ACHN (cell line): ENCODE results near the gene ERN1.

Source experiments
- DNase-seq: peaks from one replicate; pipeline ENCODE4 v3.0.0-alpha.2; 2015
- in situ Hi-C: cut with HindIII; loops from 2 replicates; pipeline ENCODE4 v1.10.0; 2017; ENCODE audit warnings: low sequenced_read_pairs, low pct_ligation_motif_present, low pct_unique_long_range_greater_than_20kb

The ERN1 gene

GRCh38 chr17:64097196-64097936 is 32.6 kb downstream of the ERN1 start:
- no peak for DNase-seq
- in situ Hi-C loops: no loop called here

GRCh38 chr17:64096037-64096436 is 33.9 kb downstream of the ERN1 start:
- in situ Hi-C loops: no loop called here
- no peak for DNase-seq

DNA sequence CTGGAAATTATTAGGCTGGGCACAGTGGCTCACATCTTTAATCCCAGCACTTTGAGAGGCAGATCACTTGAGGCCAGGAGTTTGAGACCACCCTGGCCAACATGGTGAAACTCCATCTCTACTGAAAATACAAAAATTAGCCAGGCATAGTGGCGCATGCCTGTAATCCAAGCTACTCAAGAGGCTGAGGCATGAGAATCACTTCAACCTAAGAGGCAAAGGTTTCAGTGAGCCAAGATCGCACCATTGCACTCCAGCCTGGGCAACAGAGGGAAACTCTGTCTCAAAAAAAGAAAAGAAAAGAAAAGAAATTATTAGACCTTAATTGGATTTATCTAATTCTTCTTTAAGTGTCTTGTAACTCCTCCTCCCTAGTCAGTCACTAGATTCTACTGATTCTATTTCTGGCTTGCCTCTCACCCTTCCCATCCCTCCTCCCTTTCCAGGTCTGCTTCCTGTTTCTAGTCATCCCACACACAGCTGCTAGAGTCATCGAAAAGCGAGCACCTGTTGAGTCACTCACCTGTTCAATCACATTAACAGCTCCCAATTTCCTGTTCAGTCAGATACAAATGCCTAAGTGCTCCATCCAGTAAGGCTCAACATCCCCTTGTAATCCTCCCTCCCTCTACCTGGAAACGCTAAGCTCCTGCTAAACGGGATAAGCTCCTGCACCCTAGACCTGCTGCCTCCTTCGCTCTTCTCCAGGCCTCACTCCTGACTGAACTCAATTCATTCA is 34.6 kb downstream of the ERN1 start:
- DNase-seq: no peak
- in situ Hi-C loops: no loop called here

- in situ Hi-C loops: no loop called here
- DNase-seq: no peak
Observed at GRCh38 chr17:64094412-64094811, 35.5 kb downstream of the ERN1 start.

DNA sequence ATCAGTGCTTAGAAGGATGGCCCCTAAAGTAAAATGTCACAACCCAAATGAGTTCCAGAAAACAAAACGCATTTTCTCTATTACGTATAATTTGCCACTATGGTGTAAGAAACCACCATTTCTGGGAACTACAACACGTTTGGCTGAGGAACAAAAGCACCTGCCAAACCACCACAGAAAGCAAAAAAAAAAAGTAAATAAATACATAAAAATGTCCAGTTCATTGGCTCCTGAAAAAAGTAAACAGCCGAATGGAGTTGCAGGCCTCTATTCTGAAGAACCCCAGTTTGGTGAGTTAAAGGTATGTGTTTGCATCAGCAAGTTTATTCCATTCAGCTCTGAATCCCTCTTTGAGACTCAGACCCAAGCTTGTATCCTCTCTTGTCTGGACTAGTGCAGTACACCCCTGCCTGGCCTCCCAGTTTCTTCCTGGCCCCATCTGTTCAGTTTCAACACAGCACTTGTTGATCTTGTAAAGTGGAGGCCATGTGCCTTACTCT is 36.9 kb downstream of the ERN1 start:
- in situ Hi-C loops: no loop called here
- DNase-seq: no peak

DNA sequence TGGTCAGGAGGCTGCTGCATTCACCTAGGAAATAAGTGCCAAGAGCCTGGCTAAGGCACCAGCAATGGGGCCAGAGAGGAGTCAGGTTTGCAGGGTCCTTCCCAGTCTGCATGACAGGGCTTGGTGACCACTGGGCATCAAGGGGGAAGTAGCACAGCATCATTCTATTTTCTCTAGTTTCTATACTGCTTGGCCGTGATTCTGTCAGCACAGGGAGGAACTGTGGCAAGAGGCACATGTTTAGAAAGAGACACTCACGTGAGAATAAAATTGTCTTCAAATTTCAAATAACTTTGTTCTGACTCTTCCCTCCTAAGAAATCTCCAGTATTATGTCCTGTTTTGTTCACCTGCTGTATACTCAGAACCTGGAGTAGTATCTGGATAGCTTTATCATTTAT is 37.8 kb downstream of the ERN1 start:
- no peak for DNase-seq
- in situ Hi-C loops: no loop called here

DNA sequence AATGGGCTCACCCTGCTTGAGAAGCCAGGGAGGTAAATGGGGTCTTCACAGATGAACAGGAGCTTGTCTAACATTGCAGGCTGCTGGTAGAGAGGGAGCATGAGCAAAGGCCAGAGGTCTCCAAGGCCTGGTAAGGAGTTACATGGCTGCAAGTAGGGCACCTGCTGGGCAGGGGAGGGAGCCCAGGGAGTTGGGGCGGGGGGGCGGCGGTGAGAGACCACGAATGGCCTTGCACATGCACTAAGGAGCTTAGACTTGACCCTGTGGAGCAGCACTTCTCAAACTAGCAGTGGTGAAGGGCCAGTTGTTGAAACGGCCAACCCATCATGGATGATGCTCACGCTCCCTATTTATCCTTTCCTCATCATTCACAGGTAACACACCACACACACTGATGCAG is 38.4 kb downstream of the ERN1 start:
- no peak for DNase-seq
- in situ Hi-C loops: no loop called here

DNA sequence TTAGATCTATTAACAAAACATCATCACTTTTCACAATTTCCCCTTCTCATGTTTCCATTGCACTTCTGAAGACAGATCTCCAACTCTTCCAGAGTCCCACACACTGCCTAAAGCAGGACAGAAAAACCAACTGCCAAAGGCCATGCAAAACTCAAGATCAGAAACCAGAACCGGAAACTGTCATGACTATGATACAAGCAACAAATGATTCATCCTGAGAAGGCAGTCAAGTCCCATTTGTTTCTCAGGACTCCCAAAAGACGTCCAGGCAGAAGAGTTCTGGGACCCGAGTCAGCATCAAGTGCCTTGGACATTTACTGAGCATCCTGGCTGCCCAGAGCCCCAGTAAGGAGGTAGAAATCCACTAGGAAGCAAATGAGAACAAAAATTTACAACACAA is 38.8 kb downstream of the ERN1 start:
- DNase-seq: no peak
- in situ Hi-C loops: no loop called here

DNA sequence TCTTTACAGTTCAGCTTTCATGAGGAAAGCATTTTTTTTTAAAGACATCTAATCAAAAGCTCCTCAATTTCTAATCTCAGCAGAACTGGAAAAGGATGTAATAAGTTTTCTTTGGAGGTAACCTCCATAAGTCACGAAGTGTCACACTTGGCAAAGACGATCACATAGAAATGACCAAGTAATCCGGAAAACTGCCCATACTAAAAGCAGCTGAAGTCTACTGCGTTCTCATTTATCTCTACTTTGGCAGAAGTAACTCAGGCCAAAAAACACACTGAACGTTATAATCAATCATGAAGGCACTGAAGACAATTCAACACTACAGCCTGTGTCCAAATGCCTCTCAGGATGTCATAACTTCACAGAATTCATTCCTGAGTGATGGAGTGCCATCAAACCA is 39.8 kb downstream of the ERN1 start:
- DNase-seq: no peak
- in situ Hi-C loops: no loop called here

DNA sequence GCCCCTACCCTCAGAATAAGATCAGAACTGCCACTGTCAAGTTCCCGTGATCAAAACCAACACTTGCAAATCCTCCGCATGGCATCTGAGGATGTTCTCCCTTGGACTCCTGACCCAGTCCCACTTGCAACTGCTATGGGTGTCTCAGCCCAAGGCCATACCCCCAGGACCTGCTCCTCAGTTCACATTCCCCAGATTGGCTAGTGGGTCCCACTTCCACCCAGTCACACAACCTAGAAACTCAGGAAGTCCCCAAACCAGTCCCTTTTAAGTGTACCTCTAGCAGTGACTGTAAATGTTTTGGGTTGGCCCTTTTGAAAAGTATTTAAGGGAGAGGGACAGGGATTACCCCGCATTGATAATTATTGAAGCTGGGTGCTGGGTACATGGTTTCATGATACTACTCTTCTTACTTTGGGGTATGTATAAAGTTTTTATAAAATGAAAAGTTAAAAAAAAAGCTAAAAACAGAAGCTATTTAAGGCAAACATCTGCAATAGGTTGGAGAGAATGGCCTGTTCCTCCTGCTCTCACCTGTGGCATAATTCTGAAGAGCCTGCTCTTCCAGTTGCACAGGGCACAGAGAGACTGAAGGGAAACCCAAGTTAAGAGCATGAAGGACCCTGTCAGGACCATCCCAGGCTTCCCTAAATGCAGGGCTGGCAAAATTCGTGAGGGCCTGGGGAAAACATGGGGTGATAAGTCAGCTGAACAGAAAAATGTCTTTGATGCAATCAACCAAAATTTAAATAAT is 42.5 kb downstream of the ERN1 start:
- DNase-seq: no peak
- in situ Hi-C loops: no loop called here

GRCh38 chr17:64085650-64086005 is 44.3 kb downstream of the ERN1 start:
- in situ Hi-C loops: no loop called here
- no peak for DNase-seq

GRCh38 chr17:64084940-64085649 is 44.8 kb downstream of the ERN1 start:
- in situ Hi-C loops: no loop called here
- DNase-seq: no peak

GRCh38 chr17:64084086-64084939 is 45.6 kb downstream of the ERN1 start:
- DNase-seq: no peak
- in situ Hi-C loops: no loop called here

DNA sequence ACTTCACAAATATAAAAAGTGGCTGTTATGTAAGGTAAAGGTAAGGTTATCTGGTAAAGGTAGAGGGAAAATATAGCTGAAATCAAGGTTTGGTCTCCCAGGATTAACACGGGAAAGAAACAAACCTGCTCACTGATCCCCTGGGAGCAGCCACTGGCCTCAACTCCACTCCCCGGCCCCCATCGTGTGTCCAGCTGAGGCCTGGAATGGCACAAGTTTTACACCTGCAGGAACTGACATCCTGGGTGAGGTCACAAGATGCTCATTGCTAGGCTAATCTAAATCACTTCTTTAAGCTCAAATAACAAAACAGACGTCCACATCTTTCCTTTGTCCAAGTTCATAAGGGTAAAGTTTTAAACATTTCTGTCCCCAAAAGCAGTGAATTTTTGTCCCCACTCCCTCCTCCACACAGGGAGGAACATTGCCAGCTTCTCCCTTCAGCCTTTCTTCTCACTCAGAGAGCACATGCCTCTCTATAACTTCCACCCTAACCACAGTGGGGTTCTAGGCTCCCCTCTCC is 46.3 kb downstream of the ERN1 start:
- in situ Hi-C loops: no loop called here
- DNase-seq: no peak

GRCh38 chr17:64083093-64083492 is 46.9 kb downstream of the ERN1 start:
- no peak for DNase-seq
- in situ Hi-C loops: no loop called here

DNA sequence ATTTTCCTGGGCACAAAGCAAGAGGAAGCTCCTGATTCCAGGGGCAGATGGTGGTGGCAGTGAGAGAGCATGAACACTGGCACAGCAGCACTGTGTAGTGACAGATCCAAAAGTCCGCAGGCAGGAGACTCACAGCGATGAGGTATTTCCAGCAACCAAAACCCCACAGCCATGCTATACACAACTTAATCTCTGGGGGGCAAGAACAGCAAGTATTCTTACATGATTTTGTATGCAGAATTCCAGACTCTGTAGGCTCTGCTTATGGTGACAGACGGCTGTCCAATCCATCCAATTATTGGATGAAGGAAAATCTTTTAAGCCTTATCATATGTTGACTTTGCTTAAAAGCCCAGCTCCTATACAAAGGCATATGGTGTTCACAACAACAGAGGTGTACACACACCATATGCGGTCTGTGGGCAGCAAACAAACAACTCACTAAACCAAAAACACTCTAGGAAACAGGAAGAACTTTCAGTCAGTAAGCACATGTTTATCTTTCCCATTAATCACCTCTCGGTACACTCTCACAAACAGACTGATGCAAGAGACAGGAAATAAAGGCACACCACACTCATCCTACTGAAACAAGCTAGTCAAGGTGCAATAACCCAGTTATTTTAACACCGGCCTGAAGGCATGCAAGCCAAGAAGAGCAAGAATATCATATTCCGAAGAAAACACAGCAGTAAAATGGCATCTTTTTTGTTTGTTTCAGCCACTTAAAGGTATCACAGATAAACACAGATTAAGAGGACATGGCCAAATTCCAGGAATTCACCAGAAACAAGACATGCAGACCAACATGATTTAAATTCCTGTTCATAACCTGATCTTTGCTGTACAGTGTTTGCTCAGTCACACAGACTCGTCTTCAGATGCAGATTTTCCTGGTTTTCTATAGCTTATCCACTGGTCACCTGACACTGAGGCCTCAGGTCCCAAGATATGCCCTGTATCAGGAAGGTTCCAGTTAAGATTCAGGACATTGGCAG is 47.8 kb downstream of the ERN1 start:
- in situ Hi-C loops: no loop called here
- DNase-seq: peak; percentile 45

GRCh38 chr17:64080174-64080618 is 49.7 kb downstream of the ERN1 start:
- DNase-seq: no peak
- in situ Hi-C loops: no loop called here
